GM12865 (cell line): ENCODE measurements around the gene RAMAC.
A peak's percentile ranks its signal among the peaks of the same experiment; 100 is the strongest.

Experiments used
- DNase-seq: peaks from one replicate; pipeline ENCODE4 v3.0.0; 2010; ENCODE audit warnings: low read depth
- H3K4me3 ChIP-seq: 2 replicates; pipeline ENCODE4 v1.5.1; 2011; ENCODE audit warnings: mild to moderate bottlenecking, low read depth, low read length, control low read depth
- CTCF ChIP-seq: IDR thresholded peaks from 2 replicates; pipeline ENCODE4 v1.5.1; 2011; ENCODE audit warnings: low read length, control low read depth, low read depth, inconsistent platforms; ENCODE audit not compliant: insufficient read depth; ENCODE audit errors: missing control alignments

Gene RAMAC

GRCh38 chr15:82972990-82973389 lies 13.0 kb upstream of the RAMAC start:
- no peak overlapping the region for H3K4me3 ChIP-seq
- TF ChIP-seq CTCF: no peak
- no peak for DNase-seq

GRCh38 chr15:82977076-82977475 lies 8.9 kb upstream of the RAMAC start:
- no peak overlapping the region for H3K4me3 ChIP-seq
- TF ChIP-seq CTCF: no peak
- DNase-seq: no peak

- H3K4me3 ChIP-seq: no peak overlapping the region
- no peak for TF ChIP-seq CTCF
- DNase-seq: no peak
Observed at GRCh38 chr15:82978438-82978837, 7.6 kb upstream of the RAMAC start.

GRCh38 chr15:82979726-82980125 lies 6.3 kb upstream of the RAMAC start:
- H3K4me3 ChIP-seq: no peak overlapping the region
- TF ChIP-seq CTCF: no peak
- no peak for DNase-seq

GRCh38 chr15:82980981-82981380 lies 5.0 kb upstream of the RAMAC start:
- no peak for TF ChIP-seq CTCF
- no peak for DNase-seq
- H3K4me3 ChIP-seq: no peak overlapping the region

DNA sequence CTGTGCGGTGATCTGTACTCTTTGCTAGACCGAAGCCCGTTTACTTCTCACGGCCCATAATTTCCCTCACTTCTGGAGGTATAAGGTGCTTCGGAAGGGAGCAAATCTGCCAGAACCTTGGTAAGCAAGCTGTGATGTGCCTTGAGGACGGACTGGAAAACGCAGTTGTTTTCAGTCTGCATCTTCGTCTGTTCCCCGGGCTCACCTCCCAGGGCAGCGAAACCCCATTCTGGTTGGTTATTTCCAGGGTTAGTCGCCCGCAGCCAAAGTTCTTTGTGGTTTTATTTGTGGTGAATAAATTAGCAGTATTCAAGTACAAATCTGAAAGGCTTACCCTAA lies 401 bp downstream of the RAMAC start:
- peak overlapping the region; percentile 95 for H3K4me3 ChIP-seq
- DNase-seq: peak; percentile 44
- no peak for TF ChIP-seq CTCF

GRCh38 chr15:82992436-82992998 lies 6.5 kb downstream of the RAMAC start:
- H3K4me3 ChIP-seq: no peak overlapping the region
- DNase-seq: no peak
- no peak for TF ChIP-seq CTCF
